CD14-positive monocyte (primary cell): ENCODE results near the gene SYNE3. TPM values are rescaled to one million over a fixed set of nuclear protein-coding genes. Genes with fewer than 3 reads are reported as not detected.
A peak's percentile ranks its signal among the peaks of the same experiment; 100 is the strongest.

Source experiments
- DNase-seq, 3 donors: peaks; one replicate each; pipeline ENCODE4 v3.0.0-alpha.2; 2011 to 2022
- H2AFZ ChIP-seq: 2 replicates; pipeline ENCODE4 v1.6.0; 2012; ENCODE audit warnings: mild to moderate bottlenecking, low read depth, low read length, inconsistent platforms; ENCODE audit not compliant: insufficient read depth, poor library complexity, severe bottlenecking
- H3K27ac ChIP-seq, 2 donors: 1 replicate in 1 of 2; 2 replicates in 1 of 2; pipeline ENCODE4 v1.5.1; 2012 to 2013; ENCODE audit warnings: low read length in 2 of 2, control low read depth in 1 of 2, inconsistent platforms in 1 of 2, low read depth in 1 of 2, mild to moderate bottlenecking in 1 of 2
- H3K27me3 ChIP-seq, 2 donors: one replicate each; pipeline versions ENCODE4 v1.6.0 to v1.6.1; 2011 to 2013; ENCODE audit warnings: low read length in 2 of 2; ENCODE audit not compliant: control insufficient read depth in 2 of 2, insufficient read depth in 2 of 2
- H3K36me3 ChIP-seq, 2 donors: replicated peaks in 1 of 2; 1 replicate in 1 of 2; 2 replicates in 1 of 2; pipeline versions ENCODE4 v1.5.1 to v1.6.1; 2012 to 2013; ENCODE audit warnings: low read length in 2 of 2, control low read depth in 1 of 2, inconsistent platforms in 1 of 2, mild to moderate bottlenecking in 1 of 2; ENCODE audit not compliant: insufficient read depth in 2 of 2, control insufficient read depth in 1 of 2
- H3K4me1 ChIP-seq, 2 donors: 1 replicate in 1 of 2; 2 replicates in 1 of 2; pipeline versions ENCODE4 v1.5.1 to v1.6.1; 2012 to 2013; ENCODE audit warnings: low read length in 2 of 2, control low read depth in 1 of 2, inconsistent platforms in 1 of 2, mild to moderate bottlenecking in 1 of 2, moderate library complexity in 1 of 2; ENCODE audit not compliant: insufficient read depth in 2 of 2, control insufficient read depth in 1 of 2
- H3K4me2 ChIP-seq: replicated peaks from 2 replicates; pipeline ENCODE3; 2012; ENCODE audit warnings: low read length, moderate library complexity, mild to moderate bottlenecking; ENCODE audit not compliant: poor library complexity, severe bottlenecking; ENCODE audit errors: extremely low read depth
- H3K4me3 ChIP-seq, 3 experiments: fragments of 200-600 bp in 1 of 3; sonication (generic) in 1 of 3; replicated peaks in 1 of 3; 1 replicate in 2 of 3; 2 replicates in 1 of 3; pipeline ENCODE4 v1.5.1; 2011 to 2013; ENCODE audit warnings: low read length in 3 of 3, mild to moderate bottlenecking in 3 of 3, control low read depth in 2 of 3, low read depth in 2 of 3, inconsistent platforms in 1 of 3, moderate library complexity in 1 of 3
- H3K79me2 ChIP-seq: 2 replicates; pipeline ENCODE4 v1.6.0; 2012; ENCODE audit warnings: mild to moderate bottlenecking, control low read depth, inconsistent platforms, low read length, moderate library complexity; ENCODE audit not compliant: insufficient read depth
- H3K9ac ChIP-seq: 2 replicates; pipeline ENCODE4 v1.6.0; 2017; ENCODE audit warnings: low read length, mild to moderate bottlenecking; ENCODE audit not compliant: insufficient read depth, poor library complexity, severe bottlenecking
- H3K9me3 ChIP-seq, 2 donors: replicated peaks in 1 of 2; 1 replicate in 1 of 2; 2 replicates in 1 of 2; pipeline versions ENCODE4 v1.5.1 to v1.6.1; 2012 to 2013; ENCODE audit warnings: low read length in 2 of 2, control low read depth in 1 of 2; ENCODE audit not compliant: control insufficient read depth in 1 of 2, insufficient read depth in 1 of 2
- H4K20me1 ChIP-seq: 2 replicates; pipeline ENCODE4 v1.6.0; 2012; ENCODE audit warnings: mild to moderate bottlenecking, low read length, control low read depth, moderate library complexity; ENCODE audit not compliant: insufficient read depth
- H3K27ac Mint-ChIP-seq, 7 donors: one replicate each; pipeline ENCODE4 v1.8.0; 2020; ENCODE audit warnings: mild to moderate bottlenecking in 7 of 7, mixed read lengths in 7 of 7, moderate library complexity in 6 of 7, inconsistent platforms in 2 of 7
- H3K27me3 Mint-ChIP-seq, 3 donors: one replicate each; pipeline ENCODE4 v1.8.0; 2021 to 2022; ENCODE audit warnings: low read depth in 3 of 3, mild to moderate bottlenecking in 3 of 3, mixed read lengths in 3 of 3, moderate library complexity in 3 of 3, inconsistent platforms in 1 of 3
- H3K36me3 Mint-ChIP-seq, 2 donors: one replicate each; pipeline ENCODE4 v1.8.0; 2020; ENCODE audit warnings: mixed read lengths in 2 of 2, inconsistent platforms in 1 of 2, mild to moderate bottlenecking in 1 of 2
- H3K4me1 Mint-ChIP-seq: one replicate; pipeline ENCODE4 v1.8.0; 2020; ENCODE audit warnings: mild to moderate bottlenecking, mixed read lengths
- H3K4me3 Mint-ChIP-seq, 2 donors: one replicate each; pipeline ENCODE4 v1.8.0; 2020; ENCODE audit warnings: mild to moderate bottlenecking in 2 of 2, mixed read lengths in 2 of 2, moderate library complexity in 1 of 2
- H3K9me3 Mint-ChIP-seq, 7 donors: one replicate each; pipeline ENCODE4 v1.8.0; 2020 to 2022; ENCODE audit warnings: mixed read lengths in 7 of 7, mild to moderate bottlenecking in 6 of 7, moderate library complexity in 6 of 7, inconsistent platforms in 2 of 7
- CTCF ChIP-seq: fragments of 200-600 bp; IDR thresholded peaks from one replicate; pipeline ENCODE4 v1.8.0; 2022; ENCODE audit warnings: antibody characterized with exemption, mild to moderate bottlenecking
- WGBS: methylation state at CpG from one replicate; pipeline ENCODE4 v1.1.5; 2013; ENCODE audit warnings: missing lambda C conversion rate; ENCODE audit not compliant: insufficient coverage; 5-methylcytosine and 5-hydroxymethylcytosine counted together
- intact Hi-C, 2 donors: fragments of 100-400 bp; cut with micrococcal nuclease; formaldehyde crosslinking; loops; one replicate each; pipeline versions ENCODE4 v1.15.0 to v1.15.1; 2023
- polyA plus RNA-seq, 3 donors: library from polyadenylated mRNA; depleted of rRNA in 1 of 3; unstranded in 2 of 3; stranded (reverse) in 1 of 3; fragments of 300-500 nt in 2 of 3; fragments of >200 nt in 1 of 3; fragmentation: Illumina TruSeq in 2 of 3; gene quantifications; 1 replicate in 2 of 3; 2 replicates in 1 of 3; pipeline ENCODE4 v1.2.3, GENCODE V29; 2012 to 2021

Gene SYNE3
- polyA plus RNA-seq, 3 donors, result 2.6 to 26.1 (median 3.5) TPM

- H3K79me2 ChIP-seq, result peaks cover 99% of the 10 kb centered on the region
- H3K27ac ChIP-seq, result peak overlapping the region; percentile 89 to 97
- peaks cover 0 to 1% (median 0%) of the 10 kb centered on the region in 7 donors for H3K9me3 Mint-ChIP-seq
- H3K36me3 ChIP-seq, result peaks cover 18 to 35% of the 10 kb centered on the region in 2 donors
- H3K4me2 ChIP-seq, result no peak overlapping the region
- peaks cover 38 to 52% of the 10 kb centered on the region in 2 donors for H3K36me3 Mint-ChIP-seq
- TF ChIP-seq CTCF, result no peak
- H3K9ac ChIP-seq, result no peak overlapping the region
- no peak overlapping the region for H3K4me3 ChIP-seq
- no peaks in the 10 kb centered on the region for H3K27me3 ChIP-seq
- no peaks in the 10 kb centered on the region for H3K9me3 ChIP-seq
- H2AFZ ChIP-seq, result no peak overlapping the region
- intact Hi-C loops, result loop anchor here (2.0 to 5.0 kb wide), 2 partner anchors 21 to 35 kb away; no protein-coding TSS in a partner anchor
- peaks cover 73% of the 10 kb centered on the region for H3K4me1 Mint-ChIP-seq
- peaks cover 64 to 69% of the 10 kb centered on the region in 2 donors for H3K4me1 ChIP-seq
- peak overlapping the region in 6 of 7 donors; percentile 49 to 98 (median 96) for H3K27ac Mint-ChIP-seq
- H3K4me3 Mint-ChIP-seq, result no peak overlapping the region
- DNase-seq, result no peak
- 86% methylated on average over 6 of the region's 9 CpGs for WGBS
- no peaks in the 10 kb centered on the region for H3K27me3 Mint-ChIP-seq
- peaks cover 57% of the 10 kb centered on the region for H4K20me1 ChIP-seq
Measured at GRCh38 chr14:95497561-95498011, 18.9 kb downstream of the SYNE3 start.

DNA sequence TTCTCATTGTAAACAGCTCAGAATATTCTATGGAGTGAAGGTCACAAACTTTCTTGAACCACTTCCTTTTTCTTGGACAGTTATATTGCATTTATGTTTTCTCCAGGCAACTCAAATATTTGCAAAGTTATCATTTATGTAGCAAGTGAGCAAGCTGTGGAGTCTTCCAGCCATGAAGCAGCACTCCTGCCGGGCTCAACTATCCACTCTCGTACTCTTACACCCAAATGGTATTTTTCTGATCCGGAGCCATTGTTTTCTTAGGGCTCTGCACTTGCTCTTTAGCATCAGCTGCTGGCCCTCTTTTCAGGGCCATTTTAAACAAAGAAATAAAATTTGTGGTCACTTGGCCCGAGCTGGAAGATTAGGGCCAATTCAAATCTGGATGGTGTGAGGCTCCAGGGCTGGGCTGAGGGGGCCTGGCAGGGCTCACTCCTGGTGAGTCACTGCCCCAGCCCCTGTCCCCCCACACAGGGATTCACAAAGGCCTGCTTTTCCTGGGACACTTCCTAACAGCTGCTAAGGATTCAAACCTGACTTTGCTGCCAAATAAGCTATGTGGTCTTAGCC lies 19.7 kb downstream of the SYNE3 start:
- H3K4me3 Mint-ChIP-seq, result peak overlapping the region; percentile 52 to 77
- H3K79me2 ChIP-seq, result peaks cover 99% of the 10 kb centered on the region
- TF ChIP-seq CTCF, result no peak
- no peaks in the 10 kb centered on the region for H3K27me3 ChIP-seq
- WGBS, result 37% methylated on average over 3 of the region's 4 CpGs
- H3K4me2 ChIP-seq, result peak overlapping the region; percentile 63
- H4K20me1 ChIP-seq, result peaks cover 55% of the 10 kb centered on the region
- peak overlapping the region; percentile 10 for H3K9ac ChIP-seq
- peaks cover 55 to 61% of the 10 kb centered on the region in 2 donors for H3K4me1 ChIP-seq
- peak overlapping the region; percentile 89 to 97 for H3K27ac ChIP-seq
- H3K36me3 ChIP-seq, result peaks cover 18 to 42% of the 10 kb centered on the region in 2 donors
- intact Hi-C loops, result loop anchor here (2.0 to 5.0 kb wide), 2 partner anchors 22 to 36 kb away; no protein-coding TSS in a partner anchor
- peak in 2 of 3 donors; percentile 38 to 41 for DNase-seq
- no peaks in the 10 kb centered on the region for H3K27me3 Mint-ChIP-seq
- H3K4me3 ChIP-seq, result peak overlapping the region in 1 of 3 experiments; percentile 42
- H3K9me3 Mint-ChIP-seq, result peaks cover 0 to 3% (median 0%) of the 10 kb centered on the region in 7 donors
- H3K4me1 Mint-ChIP-seq, result peaks cover 66% of the 10 kb centered on the region
- no peaks in the 10 kb centered on the region for H3K9me3 ChIP-seq
- peak overlapping the region; percentile 94 to 98 (median 97) for H3K27ac Mint-ChIP-seq
- H2AFZ ChIP-seq, result no peak overlapping the region
- peaks cover 43 to 60% of the 10 kb centered on the region in 2 donors for H3K36me3 Mint-ChIP-seq
